HG03575 (cell line): ENCODE measurements around the gene PRKAG3.

Source experiments
- ATAC-seq: cut with Tn5 transposase; IDR thresholded peaks from one replicate; pipeline ENCODE4 v1.9.1; 2021; ENCODE audit not compliant: unreplicated experiment, insufficient number of reproducible peaks, low FRiP score; ENCODE audit errors: extremely low read depth

PRKAG3 gene

GRCh38 chr2:218821605-218822211 lies 9.9 kb downstream of the PRKAG3 start:
- no peak for ATAC-seq

DNA sequence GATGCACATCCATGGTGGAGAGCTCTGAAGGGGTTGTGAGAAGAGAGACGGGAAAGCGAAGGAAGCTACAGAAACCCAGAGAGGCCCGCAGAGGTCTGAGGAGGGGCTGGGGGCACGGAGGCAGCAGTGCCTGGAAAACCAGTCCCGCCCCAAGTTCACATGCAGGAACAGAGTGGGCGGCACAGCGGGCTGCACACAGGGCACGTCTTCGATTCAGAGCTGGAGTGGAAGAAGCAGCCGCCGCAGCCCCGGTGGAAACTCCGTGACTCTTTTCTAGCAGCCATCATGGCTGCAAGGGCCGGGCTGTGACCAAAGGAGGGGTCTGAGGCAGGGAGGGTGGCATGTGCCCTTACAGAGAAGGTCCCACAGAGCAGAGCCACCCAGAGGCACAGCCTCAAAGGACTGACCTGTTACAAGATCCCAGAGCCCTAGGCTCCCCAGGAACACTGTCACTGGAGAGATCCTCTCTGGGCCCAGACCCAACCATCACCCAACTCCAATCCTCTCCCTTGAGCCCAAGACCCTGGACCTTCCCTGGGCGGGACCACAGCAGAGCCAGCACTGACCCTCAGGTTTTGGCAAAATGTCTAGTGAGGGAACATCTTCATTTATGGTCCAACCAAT lies 10.7 kb downstream of the PRKAG3 start:
- ATAC-seq, result no peak

- no peak for ATAC-seq
Observed at GRCh38 chr2:218819093-218819492, 12.5 kb downstream of the PRKAG3 start.

- ATAC-seq, result no peak
Observed at GRCh38 chr2:218816561-218817011, 15.0 kb downstream of the PRKAG3 start.

GRCh38 chr2:218815649-218816048 lies 16.0 kb downstream of the PRKAG3 start:
- ATAC-seq, result no peak

GRCh38 chr2:218815244-218815637 lies 16.4 kb downstream of the PRKAG3 start:
- ATAC-seq, result no peak

- ATAC-seq, result no peak
Observed at GRCh38 chr2:218814540-218815243, 16.9 kb downstream of the PRKAG3 start.

DNA sequence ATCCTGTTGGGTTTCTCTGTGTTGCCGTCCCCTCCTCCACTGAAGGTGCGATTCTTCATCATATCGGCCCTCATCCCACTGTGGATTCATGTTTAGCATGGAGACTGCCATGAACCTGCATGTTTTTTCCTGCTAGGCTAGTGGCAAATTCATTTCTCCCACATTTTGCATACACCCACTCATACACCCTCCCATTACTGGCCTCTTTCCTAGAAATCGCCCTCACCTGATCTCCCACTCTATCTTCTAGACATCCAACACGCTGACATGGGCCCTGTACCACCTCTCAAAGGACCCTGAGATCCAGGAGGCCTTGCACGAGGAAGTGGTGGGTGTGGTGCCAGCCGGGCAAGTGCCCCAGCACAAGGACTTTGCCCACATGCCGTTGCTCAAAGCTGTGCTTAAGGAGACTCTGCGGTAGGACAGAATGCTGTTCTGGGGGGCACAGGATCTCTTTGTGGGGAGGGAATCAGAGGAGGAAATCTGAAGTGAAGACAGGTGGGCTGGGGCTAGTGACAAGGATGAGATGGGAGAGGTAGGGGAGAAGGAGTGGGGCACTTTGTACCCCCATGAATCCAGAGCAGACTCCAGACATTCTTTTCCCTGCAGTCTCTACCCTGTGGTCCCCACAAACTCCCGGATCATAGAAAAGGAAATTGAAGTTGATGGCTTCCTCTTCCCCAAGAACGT lies 17.7 kb downstream of the PRKAG3 start:
- no peak for ATAC-seq

DNA sequence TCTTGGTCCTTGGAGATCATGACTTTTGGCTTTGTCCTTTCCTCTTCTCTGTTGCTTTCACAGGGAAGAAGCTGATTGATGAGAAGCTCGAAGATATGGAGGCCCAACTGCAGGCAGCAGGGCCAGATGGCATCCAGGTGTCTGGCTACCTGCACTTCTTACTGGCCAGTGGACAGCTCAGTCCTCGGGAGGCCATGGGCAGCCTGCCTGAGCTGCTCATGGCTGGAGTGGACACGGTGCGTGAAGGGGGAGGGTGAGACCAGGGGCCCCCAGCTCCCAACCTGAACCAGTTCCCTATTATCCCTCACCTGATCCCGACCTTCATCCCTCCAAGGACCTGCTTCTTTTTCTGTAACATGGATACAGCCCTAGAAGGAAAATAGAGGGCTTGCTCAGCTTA lies 18.7 kb downstream of the PRKAG3 start:
- ATAC-seq, result no peak

DNA sequence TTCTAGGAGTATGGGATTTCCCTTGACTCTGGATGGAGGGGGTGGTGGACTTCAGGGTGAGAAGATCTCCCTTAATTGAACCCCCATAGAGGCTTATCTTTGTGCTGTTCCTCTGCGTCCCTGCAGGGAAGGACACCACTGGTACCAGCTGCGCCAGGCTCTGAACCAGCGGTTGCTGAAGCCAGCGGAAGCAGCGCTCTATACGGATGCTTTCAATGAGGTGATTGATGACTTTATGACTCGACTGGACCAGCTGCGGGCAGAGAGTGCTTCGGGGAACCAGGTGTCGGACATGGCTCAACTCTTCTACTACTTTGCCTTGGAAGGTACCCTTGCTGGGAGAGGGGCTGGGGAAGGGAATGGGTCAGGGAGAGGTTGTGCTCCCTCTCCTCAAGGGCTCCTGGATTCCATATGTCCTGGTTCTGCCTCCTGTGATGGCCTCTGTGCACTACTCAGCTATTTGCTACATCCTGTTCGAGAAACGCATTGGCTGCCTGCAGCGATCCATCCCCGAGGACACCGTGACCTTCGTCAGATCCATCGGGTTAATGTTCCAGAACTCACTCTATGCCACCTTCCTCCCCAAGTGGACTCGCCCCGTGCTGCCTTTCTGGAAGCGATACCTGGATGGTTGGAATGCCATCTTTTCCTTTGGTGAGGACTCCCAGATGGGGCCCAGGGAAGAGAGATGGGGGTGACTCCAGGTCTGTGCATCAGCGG lies 19.3 kb downstream of the PRKAG3 start:
- ATAC-seq, result no peak

DNA sequence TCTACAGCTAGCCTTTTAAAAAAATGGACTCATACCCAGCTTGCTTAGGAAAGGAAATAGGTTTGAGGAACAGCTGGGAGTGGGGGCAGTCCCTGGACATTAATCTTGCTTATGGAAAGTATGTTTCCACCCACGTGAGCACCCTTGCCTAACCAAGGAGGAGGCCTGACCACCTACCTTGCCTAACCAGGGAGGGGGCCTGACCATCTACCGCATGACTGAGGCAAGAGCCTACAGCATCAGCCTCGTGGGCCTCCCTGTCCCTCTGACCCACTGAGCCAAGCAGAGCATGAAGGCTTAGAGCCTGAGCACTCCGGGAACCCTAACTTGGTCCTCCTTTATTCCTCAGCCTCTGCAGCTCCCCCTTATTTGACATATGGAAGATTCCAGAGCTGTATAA lies 20.2 kb downstream of the PRKAG3 start:
- ATAC-seq, result no peak

GRCh38 chr2:218810256-218810655 lies 21.3 kb downstream of the PRKAG3 start:
- no peak for ATAC-seq

- no peak for ATAC-seq
Observed at GRCh38 chr2:218809515-218809914, 22.1 kb downstream of the PRKAG3 start.

GRCh38 chr2:218807626-218808025 lies 24.0 kb downstream of the PRKAG3 start:
- no peak for ATAC-seq

GRCh38 chr2:218806346-218806978 lies 25.1 kb downstream of the PRKAG3 start:
- no peak for ATAC-seq

- no peak for ATAC-seq
Observed at GRCh38 chr2:218805627-218806026, 26.0 kb downstream of the PRKAG3 start.

DNA sequence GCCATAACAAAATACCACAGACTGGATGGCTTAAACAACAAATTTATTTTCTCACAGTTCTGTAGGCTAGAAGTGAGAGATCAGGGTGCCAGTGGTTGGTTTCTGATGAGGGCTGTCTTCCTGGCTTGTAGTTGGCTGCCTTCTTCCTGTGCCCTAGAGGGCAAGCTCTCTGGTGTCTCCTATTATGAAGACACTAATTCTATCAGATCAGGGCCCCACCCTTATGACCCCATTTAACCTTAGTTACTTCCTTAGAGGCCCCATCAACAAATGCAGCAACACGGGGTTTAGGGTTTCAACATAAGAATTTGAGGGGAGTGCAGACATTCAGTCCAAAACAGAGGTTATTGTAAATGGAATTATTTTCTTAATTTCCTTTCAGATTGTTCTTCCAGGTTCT lies 26.8 kb downstream of the PRKAG3 start:
- ATAC-seq, result no peak

DNA sequence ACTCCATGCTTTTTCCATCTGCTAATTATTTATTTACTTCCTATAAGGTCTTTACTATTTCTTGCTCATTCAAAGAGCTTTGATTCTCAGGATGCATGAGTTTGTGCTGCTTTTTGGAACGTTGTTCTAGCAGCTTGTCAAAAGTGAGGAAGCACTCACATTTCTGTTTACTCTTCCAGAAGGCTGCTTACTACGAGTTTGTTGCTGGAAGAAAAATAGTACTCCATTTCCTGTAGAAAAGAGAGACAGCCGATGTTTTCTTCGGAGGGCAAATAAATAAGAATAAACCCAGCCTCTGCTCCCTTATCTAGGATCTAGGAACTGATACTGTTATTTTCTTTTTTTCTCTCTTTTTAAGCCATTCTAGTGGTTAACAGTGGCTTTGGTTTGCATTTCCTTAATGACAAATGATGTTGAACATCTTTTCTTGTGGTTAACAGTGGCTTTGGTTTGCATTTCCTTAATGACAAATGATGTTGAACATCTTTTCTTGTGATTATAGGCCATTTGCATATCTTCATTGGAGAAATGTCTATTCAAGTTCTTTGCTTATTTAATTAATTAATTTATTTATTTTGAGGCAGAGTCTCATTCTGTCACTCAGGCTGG lies 29.1 kb downstream of the PRKAG3 start:
- no peak for ATAC-seq
